Measurements from ENCODE around the gene WDR46. TPM values are rescaled to one million over a fixed set of nuclear protein-coding genes. Genes with fewer than 3 reads are reported as not detected.

Gene WDR46
- total and polyA plus RNA-seq, 12 donors, result 44.0 to 139 (median 57.7) TPM

- no peak overlapping the region for H3K4me3 ChIP-seq
- no peaks in the 10 kb centered on the region for H3K36me3 ChIP-seq (replicated peaks in 1 of 2)
- H3K9me3 ChIP-seq (replicated peaks in 1 of 3), result no peaks in the 10 kb centered on the region
- H3K4me1 ChIP-seq (replicated peaks in 1 of 2), result no peaks in the 10 kb centered on the region
- intact Hi-C loops (cut with DNase I), result no loop called here
- WGBS, 4 donors, result 66 to 73% (median 68%) methylated on average over 4 of the region's 4 CpGs
- no peak for DNase-seq
- H3K27me3 ChIP-seq, result no peaks in the 10 kb centered on the region
- TF ChIP-seq, protein P1, sequence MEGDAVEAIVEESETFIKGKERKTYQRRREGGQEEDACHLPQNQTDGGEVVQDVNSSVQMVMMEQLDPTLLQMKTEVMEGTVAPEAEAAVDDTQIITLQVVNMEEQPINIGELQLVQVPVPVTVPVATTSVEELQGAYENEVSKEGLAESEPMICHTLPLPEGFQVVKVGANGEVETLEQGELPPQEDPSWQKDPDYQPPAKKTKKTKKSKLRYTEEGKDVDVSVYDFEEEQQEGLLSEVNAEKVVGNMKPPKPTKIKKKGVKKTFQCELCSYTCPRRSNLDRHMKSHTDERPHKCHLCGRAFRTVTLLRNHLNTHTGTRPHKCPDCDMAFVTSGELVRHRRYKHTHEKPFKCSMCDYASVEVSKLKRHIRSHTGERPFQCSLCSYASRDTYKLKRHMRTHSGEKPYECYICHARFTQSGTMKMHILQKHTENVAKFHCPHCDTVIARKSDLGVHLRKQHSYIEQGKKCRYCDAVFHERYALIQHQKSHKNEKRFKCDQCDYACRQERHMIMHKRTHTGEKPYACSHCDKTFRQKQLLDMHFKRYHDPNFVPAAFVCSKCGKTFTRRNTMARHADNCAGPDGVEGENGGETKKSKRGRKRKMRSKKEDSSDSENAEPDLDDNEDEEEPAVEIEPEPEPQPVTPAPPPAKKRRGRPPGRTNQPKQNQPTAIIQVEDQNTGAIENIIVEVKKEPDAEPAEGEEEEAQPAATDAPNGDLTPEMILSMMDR (IDR thresholded peaks at IDR 0.05), result no peak
- no peak for TF ChIP-seq POLR2A (IDR thresholded peaks at IDR 0.05)
- no peak overlapping the region for H3K27ac ChIP-seq
Observed at GRCh38 chr6:33335916-33336315, 46.9 kb upstream of the WDR46 start.

DNA sequence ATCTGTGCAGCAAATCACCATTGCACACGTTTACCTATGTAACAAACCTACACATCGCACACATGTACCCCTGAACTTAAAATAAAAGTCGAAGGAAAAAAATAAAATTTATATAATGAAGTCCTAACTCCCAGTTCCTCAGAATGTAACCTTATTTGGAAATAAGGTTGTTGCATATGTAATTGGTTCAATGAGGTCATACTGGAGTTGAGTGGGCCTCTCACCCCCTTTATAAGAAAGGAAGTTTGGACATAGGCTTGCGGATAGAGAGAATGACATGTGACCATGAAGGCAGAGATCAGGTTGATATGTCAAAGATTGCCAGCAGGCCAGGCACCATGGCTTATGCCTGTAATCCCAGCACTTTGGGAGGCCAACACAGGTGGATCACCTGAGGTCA is 44.6 kb upstream of the WDR46 start:
- no peaks in the 10 kb centered on the region for H3K9me3 ChIP-seq (replicated peaks in 1 of 3)
- no peak overlapping the region for H3K4me3 ChIP-seq
- intact Hi-C loops (cut with DNase I), result no loop called here
- no peaks in the 10 kb centered on the region for H3K4me1 ChIP-seq (replicated peaks in 1 of 2)
- no peak for TF ChIP-seq POLR2A (IDR thresholded peaks at IDR 0.05)
- TF ChIP-seq, protein P1 (IDR thresholded peaks at IDR 0.05), result no peak
- no peak overlapping the region for H3K27ac ChIP-seq
- no peak for DNase-seq
- H3K36me3 ChIP-seq (replicated peaks in 1 of 2), result no peaks in the 10 kb centered on the region
- 80 to 89% (median 86%) methylated on average over 4 of the region's 4 CpGs for WGBS, 4 donors
- H3K27me3 ChIP-seq, result no peaks in the 10 kb centered on the region

DNA sequence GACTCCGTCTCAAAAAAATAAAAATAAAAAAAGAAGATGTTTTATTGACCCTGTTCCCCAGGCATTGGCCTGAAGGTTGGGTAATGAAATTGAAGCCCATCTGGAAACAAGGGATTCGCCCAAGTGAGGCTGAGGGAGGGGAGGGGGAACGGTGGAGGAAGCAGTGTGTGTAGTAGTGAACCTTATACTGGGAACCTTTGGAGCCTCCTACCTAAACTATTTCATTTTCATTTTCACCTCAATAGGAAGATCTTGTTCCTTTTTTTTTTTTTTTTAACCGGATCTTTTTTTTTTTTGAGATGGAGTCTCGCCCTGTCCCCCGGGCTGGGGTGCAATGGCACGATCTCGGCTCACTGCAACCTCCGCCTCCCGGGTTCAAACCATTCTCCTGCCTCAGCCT is 41.7 kb upstream of the WDR46 start:
- Histone ChIP-seq H3K4me1 (replicated peaks in 1 of 2) (no peaks in the 10 kb centered on the region), H3K36me3 (replicated peaks in 1 of 2) (no peaks in the 10 kb centered on the region), H3K27me3 (no peaks in the 10 kb centered on the region), H3K4me3 (no peak overlapping the region), H3K27ac (no peak overlapping the region), H3K9me3 (replicated peaks in 1 of 3) (no peaks in the 10 kb centered on the region)
- TF ChIP-seq, protein P1 (IDR thresholded peaks at IDR 0.05), result no peak
- TF ChIP-seq POLR2A (IDR thresholded peaks at IDR 0.05), result no peak
- DNase-seq, result no peak
- intact Hi-C loops (cut with DNase I), result no loop called here
- 76 to 85% (median 81%) methylated on average over 10 of the region's 10 CpGs for WGBS, 4 donors

DNA sequence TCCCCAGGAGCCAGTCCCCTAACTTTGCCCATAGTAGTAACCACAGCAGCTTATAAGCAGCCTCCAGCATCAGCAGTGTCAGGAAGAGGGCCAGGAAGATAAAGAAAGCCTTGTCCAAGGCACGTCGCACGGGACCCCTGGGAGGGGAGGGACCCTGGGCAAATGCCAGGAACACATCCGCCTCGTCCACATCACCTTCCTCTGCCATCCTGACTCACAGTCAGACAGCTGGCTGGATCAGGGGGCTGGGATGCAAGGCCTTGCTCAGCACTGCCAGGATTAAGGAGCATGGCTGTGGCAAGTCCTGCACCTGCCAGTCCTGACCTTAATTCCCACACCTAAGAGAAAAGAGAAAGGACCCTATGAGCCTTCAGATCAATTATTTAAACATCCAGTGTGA is 40.0 kb upstream of the WDR46 start:
- 43 to 58% (median 50%) methylated on average over 5 of the region's 5 CpGs; no CpG with 5 or more reads in 1 of the 4 donors for WGBS, 4 donors
- Histone ChIP-seq H3K36me3 (replicated peaks in 1 of 2) (no peaks in the 10 kb centered on the region), H3K27ac (no peak overlapping the region), H3K4me1 (replicated peaks in 1 of 2) (peaks cover 0 to 2% of the 10 kb centered on the region in 2 donors), H3K9me3 (replicated peaks in 1 of 3) (no peaks in the 10 kb centered on the region), H3K4me3 (no peak overlapping the region), H3K27me3 (no peaks in the 10 kb centered on the region)
- no peak for DNase-seq
- TF ChIP-seq, protein P1 (IDR thresholded peaks at IDR 0.05), result no peak
- no peak for TF ChIP-seq POLR2A (IDR thresholded peaks at IDR 0.05)
- intact Hi-C loops (cut with DNase I), result no loop called here
